HG03064 (cell line): Measurements from ENCODE around the gene KIRREL3.

Experiments
- ATAC-seq: cut with Tn5 transposase; IDR thresholded peaks from one replicate; pipeline ENCODE4 v1.9.1; 2021; ENCODE audit warnings: low read depth; ENCODE audit not compliant: unreplicated experiment

Gene KIRREL3

GRCh38 chr11:126418887-126419286 lies 581.7 kb downstream of the KIRREL3 start:
- ATAC-seq: no peak

GRCh38 chr11:126417091-126417862 lies 583.3 kb downstream of the KIRREL3 start:
- ATAC-seq: no peak

GRCh38 chr11:126416542-126417090 lies 584.0 kb downstream of the KIRREL3 start:
- peak; percentile 77 for ATAC-seq

GRCh38 chr11:126415669-126416420 lies 584.7 kb downstream of the KIRREL3 start:
- no peak for ATAC-seq

GRCh38 chr11:126415128-126415527 lies 585.4 kb downstream of the KIRREL3 start:
- no peak for ATAC-seq

- ATAC-seq: no peak
Observed at GRCh38 chr11:126414615-126415014, 586.0 kb downstream of the KIRREL3 start.

- no peak for ATAC-seq
Observed at GRCh38 chr11:126413843-126414405, 586.6 kb downstream of the KIRREL3 start.

GRCh38 chr11:126413426-126413825 lies 587.1 kb downstream of the KIRREL3 start:
- no peak for ATAC-seq

- no peak for ATAC-seq
Observed at GRCh38 chr11:126411971-126412381, 588.6 kb downstream of the KIRREL3 start.

GRCh38 chr11:126410649-126411048 lies 589.9 kb downstream of the KIRREL3 start:
- ATAC-seq: no peak

- no peak for ATAC-seq
Observed at GRCh38 chr11:126409620-126409985, 591.0 kb downstream of the KIRREL3 start.

GRCh38 chr11:126408901-126409619 lies 591.5 kb downstream of the KIRREL3 start:
- no peak for ATAC-seq

GRCh38 chr11:126408496-126408895 lies 592.1 kb downstream of the KIRREL3 start:
- ATAC-seq: no peak

GRCh38 chr11:126407682-126408288 lies 592.8 kb downstream of the KIRREL3 start:
- ATAC-seq: no peak

- no peak for ATAC-seq
Observed at GRCh38 chr11:126407101-126407521, 593.5 kb downstream of the KIRREL3 start.

- no peak for ATAC-seq
Observed at GRCh38 chr11:126406368-126406767, 594.2 kb downstream of the KIRREL3 start.

GRCh38 chr11:126405906-126406305 lies 594.7 kb downstream of the KIRREL3 start:
- ATAC-seq: no peak

GRCh38 chr11:126405374-126405773 lies 595.2 kb downstream of the KIRREL3 start:
- no peak for ATAC-seq

- ATAC-seq: no peak
Observed at GRCh38 chr11:126404367-126404766, 596.2 kb downstream of the KIRREL3 start.

GRCh38 chr11:126403658-126404057 lies 596.9 kb downstream of the KIRREL3 start:
- ATAC-seq: peak; percentile 96
